Endothelial cell of umbilical vein (primary cell): ENCODE results near the gene ACHE. TPM values are rescaled to one million over a fixed set of nuclear protein-coding genes. Genes with fewer than 3 reads are reported as not detected.

ENCODE experiments used
- Bru-seq: library from RNA; stranded (reverse); fragments of 400-500 nt; gene quantifications from one replicate; lab custom pipeline; 2021; lab: Mats Ljungman, UMichigan
- BruChase-seq, 2 experiments: library from RNA; stranded (reverse); fragments of 400-500 nt; gene quantifications; one replicate each; lab custom pipeline; 2021; lab: Mats Ljungman, UMichigan
- BruUV-seq: library from RNA; stranded (reverse); fragments of 400-500 nt; replicated peaks from 2 replicates; lab custom pipeline; 2021; lab: Mats Ljungman, UMichigan
- CTCF ChIA-PET: fragments of 300-600, 350-600 bp; sonication (Branson Sonifier 250); formaldehyde crosslinking; loops from one replicate; lab custom pipeline; 2021; ENCODE audit warnings: antibody characterized with exemption, inconsistent platforms; lab: Charles Lee
- POLR2A ChIA-PET: fragments of 300-600, 350-600 bp; sonication (Branson Sonifier 250); formaldehyde crosslinking; loops from one replicate; lab custom pipeline; 2021; ENCODE audit warnings: antibody characterized with exemption, inconsistent platforms; lab: Charles Lee
- DNase-seq: peaks from one replicate; pipeline ENCODE4 v3.0.0-alpha.2; 2011; ENCODE audit warnings: low read depth, low spot score
- FAIRE-seq: peaks from 2 replicates; lab custom pipeline; 2011; peaks lifted over from hg19 to GRCh38; lab: Jason Lieb, UNC
- H2AFZ ChIP-seq: 2 replicates; pipeline ENCODE4 v1.6.0; 2012; ENCODE audit warnings: low read depth, low read length, control low read depth, inconsistent platforms
- H3K27ac ChIP-seq: 2 replicates; pipeline ENCODE4 v1.5.1; 2011; ENCODE audit warnings: low read depth, mild to moderate bottlenecking, control low read depth, low read length, moderate library complexity; ENCODE audit not compliant: insufficient read depth
- H3K27me3 ChIP-seq, 2 experiments: 2 replicates each; pipeline versions ENCODE4 v1.6.0 to v1.6.1; 2011; ENCODE audit warnings: low read length in 2 of 2, mixed read lengths in 1 of 2; ENCODE audit not compliant: control insufficient read depth in 2 of 2, insufficient read depth in 2 of 2
- H3K36me3 ChIP-seq, 2 experiments: 2 replicates in 1 of 2; 3 replicates in 1 of 2; pipeline ENCODE4 v1.5.1; 2011; ENCODE audit warnings: low read length in 2 of 2, mild to moderate bottlenecking in 1 of 2, moderate library complexity in 1 of 2; ENCODE audit not compliant: control insufficient read depth in 2 of 2, insufficient read depth in 2 of 2; ENCODE audit errors: extremely low read depth in 1 of 2
- H3K4me1 ChIP-seq: 3 replicates; pipeline ENCODE4 v1.5.1; 2011; ENCODE audit warnings: mild to moderate bottlenecking, low read length; ENCODE audit not compliant: control insufficient read depth, insufficient read depth; ENCODE audit errors: extremely low read depth
- H3K4me2 ChIP-seq: 2 replicates; pipeline ENCODE4 v1.6.1; 2011; ENCODE audit warnings: low read length, control low read depth, mixed read lengths; ENCODE audit not compliant: insufficient read depth
- H3K4me3 ChIP-seq, 3 experiments: fragments of 200-600 bp in 1 of 3; sonication (generic), shearing (Covaris generic) in 1 of 3; replicated peaks in 1 of 3; 2 replicates each; pipeline ENCODE4 v1.5.1; 2011 to 2016; ENCODE audit warnings: control low read depth in 3 of 3, low read length in 3 of 3, mild to moderate bottlenecking in 2 of 3, inconsistent platforms in 1 of 3, low read depth in 1 of 3, moderate library complexity in 1 of 3; ENCODE audit not compliant: insufficient read depth in 1 of 3
- H3K79me2 ChIP-seq: 2 replicates; pipeline ENCODE4 v1.6.0; 2012; ENCODE audit warnings: low read length, inconsistent platforms; ENCODE audit not compliant: control insufficient read depth, insufficient read depth
- H3K9ac ChIP-seq: replicated peaks from 2 replicates; pipeline ENCODE3; 2011; ENCODE audit warnings: low read length, control low read depth; ENCODE audit not compliant: insufficient read depth; ENCODE audit errors: extremely low read depth
- H3K9me1 ChIP-seq: replicated peaks from 3 replicates; pipeline ENCODE4 v1.6.0; 2011; ENCODE audit warnings: mild to moderate bottlenecking, low read length; ENCODE audit not compliant: control insufficient read depth, insufficient read depth; ENCODE audit errors: extremely low read depth
- H3K9me3 ChIP-seq: replicated peaks from 2 replicates; pipeline ENCODE4 v1.5.1; 2012; ENCODE audit warnings: low read length, inconsistent platforms; ENCODE audit not compliant: control insufficient read depth, insufficient read depth
- H4K20me1 ChIP-seq: replicated peaks from 2 replicates; pipeline ENCODE3; 2011; ENCODE audit warnings: mild to moderate bottlenecking, low read length; ENCODE audit not compliant: control insufficient read depth, insufficient read depth; ENCODE audit errors: extremely low read depth
- EZH2 ChIP-seq: IDR thresholded peaks from 2 replicates; pipeline ENCODE4 v1.6.1; 2012; ENCODE audit warnings: borderline replicate concordance, low read depth, mild to moderate bottlenecking, moderate library complexity, low read length, inconsistent platforms; ENCODE audit not compliant: severe bottlenecking
- FOS ChIP-seq: IDR thresholded peaks from 2 replicates; pipeline ENCODE4 v1.6.1; 2011; ENCODE audit warnings: mild to moderate bottlenecking, low read length, moderate library complexity, borderline replicate concordance; ENCODE audit not compliant: insufficient read depth
- GATA2 ChIP-seq: IDR thresholded peaks from 2 replicates; pipeline ENCODE4 v1.7.0; 2011; ENCODE audit warnings: low read depth, mild to moderate bottlenecking, moderate library complexity, mixed read lengths, low read length; ENCODE audit not compliant: insufficient read length, insufficient read depth
- JUN ChIP-seq: IDR thresholded peaks from 2 replicates; pipeline ENCODE4 v1.6.1; 2011; ENCODE audit warnings: borderline replicate concordance, low read depth; ENCODE audit not compliant: insufficient read length, insufficient read depth
- MYC ChIP-seq: IDR thresholded peaks from one replicate; pipeline ENCODE4 v1.6.1; 2011; ENCODE audit warnings: mild to moderate bottlenecking, low read depth, low read length
- POLR2A ChIP-seq: IDR thresholded peaks from 2 replicates; pipeline ENCODE4 v1.6.1; 2012; ENCODE audit warnings: low read depth, mild to moderate bottlenecking, control low read depth, low read length
- POLR2AphosphoS5 ChIP-seq: IDR thresholded peaks from 2 replicates; pipeline ENCODE4 v1.6.1; 2012; ENCODE audit warnings: low read depth, mild to moderate bottlenecking, control low read depth, low read length, moderate library complexity; ENCODE audit not compliant: insufficient read depth
- dilution Hi-C: fragments of 300-500 bp; cut with MboI; formaldehyde crosslinking; loops from one replicate; pipeline ENCODE4 v1.15.0; 2019; ENCODE audit warnings: low sequenced_read_pairs; ENCODE audit not compliant: extremely low pct_ligation_motif_present
- intact Hi-C: fragments of 100-400 bp; cut with micrococcal nuclease; formaldehyde crosslinking; loops from one replicate; pipeline ENCODE4 v1.10.0; 2022
- long read RNA-seq: library from polyadenylated mRNA; stranded (forward); transcript quantifications from one replicate; pipeline ENCODE4 v2.0.0, GENCODE V29; 2021
- polyA minus RNA-seq, 3 experiments: library from RNA; depleted of rRNA, polyadenylated mRNA; stranded (reverse); fragments of >200 nt; gene quantifications; 1 replicate in 1 of 3; 2 replicates in 2 of 3; pipeline ENCODE4 v1.2.3, GENCODE V29; 2011
- polyA plus RNA-seq, 4 experiments: library from polyadenylated mRNA; depleted of rRNA in 3 of 4; stranded (reverse) in 3 of 4; unstranded in 1 of 4; fragments of >200 nt; gene quantifications; 2 replicates each; pipeline versions ENCODE4 v1.2.1 to v1.2.3, GENCODE V29; 2011 to 2012; ENCODE audit warnings: missing spikeins in 1 of 4
- total RNA-seq: library from RNA; stranded (reverse); gene quantifications from 2 replicates; pipeline ENCODE4 v1.2.3, GENCODE V29; 2021
- TF ChIP-seq, protein P1 (sequence below), 2 donors: IDR thresholded peaks; 1 replicate in 1 of 2; 2 replicates in 1 of 2; pipeline ENCODE4 v1.5.1; 2011; ENCODE audit warnings: low read length in 2 of 2, mild to moderate bottlenecking in 2 of 2, moderate library complexity in 2 of 2, control low read depth in 1 of 2, inconsistent platforms in 1 of 2, low read depth in 1 of 2; ENCODE audit not compliant: insufficient read depth in 1 of 2; ENCODE audit errors: extremely low read depth in 1 of 2
- TF ChIP-seq, protein P2 (sequence below): IDR thresholded peaks from 2 replicates; pipeline ENCODE4 v1.6.1; 2011; ENCODE audit not compliant: insufficient read depth, insufficient read length

The ACHE gene
- total RNA-seq (0.18 TPM in 2 replicates), polyA plus RNA-seq (0.28 and 0.48 TPM in 2 replicates), polyA minus RNA-seq (0.15 TPM in 1 of 2 replicates, not detected in the other), Bru-seq, nascent RNA (percentile 10 among the genes with signal in this experiment), BruChase-seq, experiment 1, labeled RNA remaining after a 6-hour chase (percentile 11 among the genes with signal in this experiment), BruChase-seq, experiment 2, labeled RNA remaining after a 2-hour chase (percentile 11 among the genes with signal in this experiment)
- 0.13 and 0.35 TPM in 2 replicates for polyA plus RNA-seq (2011; cell fraction: cytosol; rRNA removed)
- 0.70 and 0.84 TPM in 2 replicates for polyA plus RNA-seq (2011; cell fraction: nucleus; rRNA removed)
- 0.17 and 0.29 TPM in 2 replicates for polyA plus RNA-seq (2012)
- not detected for polyA minus RNA-seq (2011; cell fraction: cytosol; rRNA and poly(A)+ RNA removed)
- polyA minus RNA-seq (2011; cell fraction: nucleus; rRNA and poly(A)+ RNA removed) = 0.24 TPM in 1 of 2 replicates, not detected in the other
- long read RNA-seq, partial matches to known transcripts = 0 of 1 reads
- long read RNA-seq, other reads (novel, unspliced or antisense) = 1 of 1 reads

DNA sequence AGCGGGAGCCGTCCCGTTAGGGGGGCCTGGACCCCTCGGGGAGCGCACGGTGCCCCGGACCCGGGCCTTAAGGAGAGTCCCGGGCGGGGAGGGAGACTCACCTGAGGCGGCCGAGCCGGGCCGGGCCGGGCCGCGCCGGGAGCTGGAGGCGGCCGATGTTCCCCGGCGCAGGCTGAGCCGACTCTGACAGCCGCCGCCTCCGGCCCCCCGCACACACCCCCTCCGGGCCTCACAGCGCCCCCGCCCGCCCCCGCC, at the start of gene ACHE:
Gene ACHE, minus strand, starts transcription at position 188 of the 255 bp plus-strand sequence. CDS start 1,656 bp downstream, outside the sequence.
- Histone ChIP-seq H3K9me1 (no peaks in the 10 kb centered on the region), H2AFZ (no peak within 1 kb of the TSS), H3K36me3 (no peaks in the 10 kb centered on the region), H3K4me2 (no peak within 1 kb of the TSS), H3K27me3 (peaks cover 9 to 19% of the 10 kb centered on the region in 2 experiments), H3K9me3 (no peaks in the 10 kb centered on the region), H4K20me1 (no peaks in the 10 kb centered on the region), H3K9ac (no peak within 1 kb of the TSS), H3K4me1 (peaks cover 14% of the 10 kb centered on the region), H3K79me2 (no peaks in the 10 kb centered on the region), H3K4me3 (peak within 1 kb of the TSS in 1 of 3 experiments; percentile 4), H3K27ac (no peak within 1 kb of the TSS)
- POLR2A ChIA-PET = no interaction called here
- CTCF ChIA-PET = interaction anchor here (1.1 to 2.5 kb wide), 7 partner anchors 9 to 387 kb away, joined by 3 to 44 read pairs (median 10); no protein-coding TSS in a partner anchor
- DNase-seq = no peak
- BruUV-seq = no TSS peak
- intact Hi-C loops (loop anchor here (10.0 kb wide), 2 partner anchors 269 to 399 kb away; partner anchors contain the start of gene VGF), dilution Hi-C loops (no loop called here)
- TF ChIP-seq EZH2 (peak; percentile 77), JUN (no peak)
- no peak for FAIRE-seq

DNA sequence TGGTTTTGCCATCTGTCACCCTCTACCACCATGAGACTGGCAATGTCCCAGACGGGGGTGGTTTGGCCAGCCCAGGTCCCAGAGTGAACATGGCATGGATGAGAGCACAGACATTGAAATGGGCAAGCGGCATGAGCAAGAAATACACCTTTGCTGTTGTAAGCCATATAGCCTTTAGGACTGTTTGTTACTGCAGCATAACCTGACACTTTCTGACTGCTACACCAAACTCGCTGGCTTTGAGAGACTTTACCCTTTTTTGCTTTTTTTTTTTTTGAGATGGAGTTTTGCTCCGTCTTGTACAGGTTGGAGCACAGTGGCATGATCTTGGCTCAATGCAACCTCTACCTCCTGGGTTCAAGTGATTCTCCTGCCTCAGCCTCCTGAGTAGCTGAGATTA, 48.5 kb upstream of the ACHE start:
- POLR2A ChIA-PET = no interaction called here
- CTCF ChIA-PET = no interaction called here
- peaks cover 6% of the 10 kb centered on the region for H3K4me1 ChIP-seq

More for the DNA sequence above, 48.5 kb upstream of the ACHE start:
- Histone ChIP-seq H3K27ac (no peak overlapping the region), H3K4me3 (no peak overlapping the region), H4K20me1 (no peaks in the 10 kb centered on the region), H3K79me2 (no peaks in the 10 kb centered on the region), H3K9me3 (no peaks in the 10 kb centered on the region), H2AFZ (no peak overlapping the region), H3K27me3 (peaks cover 0 to 6% of the 10 kb centered on the region in 2 experiments), H3K4me2 (no peak overlapping the region), H3K9me1 (no peaks in the 10 kb centered on the region), H3K36me3 (no peaks in the 10 kb centered on the region), H3K9ac (no peak overlapping the region)
- no TSS peak for BruUV-seq
- intact Hi-C loops = no loop called here
- DNase-seq (no peak), FAIRE-seq (no peak)
- TF ChIP-seq POLR2A = no peak
- no peak for TF ChIP-seq POLR2AphosphoS5
- no peak for TF ChIP-seq MYC
- TF ChIP-seq, protein P1, sequence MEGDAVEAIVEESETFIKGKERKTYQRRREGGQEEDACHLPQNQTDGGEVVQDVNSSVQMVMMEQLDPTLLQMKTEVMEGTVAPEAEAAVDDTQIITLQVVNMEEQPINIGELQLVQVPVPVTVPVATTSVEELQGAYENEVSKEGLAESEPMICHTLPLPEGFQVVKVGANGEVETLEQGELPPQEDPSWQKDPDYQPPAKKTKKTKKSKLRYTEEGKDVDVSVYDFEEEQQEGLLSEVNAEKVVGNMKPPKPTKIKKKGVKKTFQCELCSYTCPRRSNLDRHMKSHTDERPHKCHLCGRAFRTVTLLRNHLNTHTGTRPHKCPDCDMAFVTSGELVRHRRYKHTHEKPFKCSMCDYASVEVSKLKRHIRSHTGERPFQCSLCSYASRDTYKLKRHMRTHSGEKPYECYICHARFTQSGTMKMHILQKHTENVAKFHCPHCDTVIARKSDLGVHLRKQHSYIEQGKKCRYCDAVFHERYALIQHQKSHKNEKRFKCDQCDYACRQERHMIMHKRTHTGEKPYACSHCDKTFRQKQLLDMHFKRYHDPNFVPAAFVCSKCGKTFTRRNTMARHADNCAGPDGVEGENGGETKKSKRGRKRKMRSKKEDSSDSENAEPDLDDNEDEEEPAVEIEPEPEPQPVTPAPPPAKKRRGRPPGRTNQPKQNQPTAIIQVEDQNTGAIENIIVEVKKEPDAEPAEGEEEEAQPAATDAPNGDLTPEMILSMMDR (IDR thresholded peaks at IDR 0.05; ENCODE audit: extremely low read depth in 1 of 2, insufficient read depth in 1 of 2, low read depth in 1 of 2, low read length in 2 of 2) = no peak
- TF ChIP-seq GATA2 = no peak
- TF ChIP-seq FOS = no peak
- TF ChIP-seq, protein P2, sequence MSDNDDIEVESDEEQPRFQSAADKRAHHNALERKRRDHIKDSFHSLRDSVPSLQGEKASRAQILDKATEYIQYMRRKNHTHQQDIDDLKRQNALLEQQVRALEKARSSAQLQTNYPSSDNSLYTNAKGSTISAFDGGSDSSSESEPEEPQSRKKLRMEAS = no peak
- no peak for TF ChIP-seq JUN
- no peak for TF ChIP-seq EZH2
- dilution Hi-C loops = no loop called here
